ENCODE measurements around the gene SEMA5A.

The SEMA5A gene

GRCh38 chr5:9173281-9174048, 372.4 kb downstream of the SEMA5A start:
- Histone ChIP-seq H3K36me3 (ENCODE audit: control insufficient read depth in 1 of 2, insufficient read depth in 2 of 2, low read length in 2 of 2) (no peaks in the 10 kb centered on the region), H3K4me3 (ENCODE audit: low read depth in 1 of 2, low read length in 2 of 2) (no peak overlapping the region), H3K27ac (ENCODE audit: low read length) (no peak overlapping the region), H3K9me3 (ENCODE audit: control insufficient read depth in 1 of 2, low read length in 2 of 2) (peaks cover 0 to 6% of the 10 kb centered on the region in 2 donors), H3K4me1 (ENCODE audit: control insufficient read depth in 1 of 2, insufficient read depth in 2 of 2, low read length in 2 of 2) (no peaks in the 10 kb centered on the region), H3K27me3 (ENCODE audit: low read depth, low read length) (no peaks in the 10 kb centered on the region)

- H3K9me3 ChIP-seq (ENCODE audit: control insufficient read depth in 1 of 2, low read length in 2 of 2), result no peaks in the 10 kb centered on the region
- no peaks in the 10 kb centered on the region for H3K36me3 ChIP-seq (ENCODE audit: control insufficient read depth in 1 of 2, insufficient read depth in 2 of 2, low read length in 2 of 2)
- no peak overlapping the region for H3K27ac ChIP-seq (ENCODE audit: low read length)
- H3K4me1 ChIP-seq (ENCODE audit: control insufficient read depth in 1 of 2, insufficient read depth in 2 of 2, low read length in 2 of 2), result no peaks in the 10 kb centered on the region
- no peak overlapping the region for H3K4me3 ChIP-seq (ENCODE audit: low read depth in 1 of 2, low read length in 2 of 2)
- no peaks in the 10 kb centered on the region for H3K27me3 ChIP-seq (ENCODE audit: low read depth, low read length)
These were observed 375.8 kb downstream of the SEMA5A start for GRCh38 chr5:9170026-9170425.

- H3K27me3 ChIP-seq (ENCODE audit: low read depth, low read length), result no peaks in the 10 kb centered on the region
- H3K27ac ChIP-seq (ENCODE audit: low read length), result no peak overlapping the region
- no peaks in the 10 kb centered on the region for H3K4me1 ChIP-seq (ENCODE audit: control insufficient read depth in 1 of 2, insufficient read depth in 2 of 2, low read length in 2 of 2)
- no peaks in the 10 kb centered on the region for H3K9me3 ChIP-seq (ENCODE audit: control insufficient read depth in 1 of 2, low read length in 2 of 2)
- no peak overlapping the region for H3K4me3 ChIP-seq (ENCODE audit: low read depth in 1 of 2, low read length in 2 of 2)
- no peaks in the 10 kb centered on the region for H3K36me3 ChIP-seq (ENCODE audit: control insufficient read depth in 1 of 2, insufficient read depth in 2 of 2, low read length in 2 of 2)
These were observed 376.3 kb downstream of the SEMA5A start for GRCh38 chr5:9169557-9169902.

- no peak overlapping the region for H3K4me3 ChIP-seq (ENCODE audit: low read depth in 1 of 2, low read length in 2 of 2)
- H3K36me3 ChIP-seq (ENCODE audit: control insufficient read depth in 1 of 2, insufficient read depth in 2 of 2, low read length in 2 of 2), result no peaks in the 10 kb centered on the region
- H3K27ac ChIP-seq (ENCODE audit: low read length), result no peak overlapping the region
- no peaks in the 10 kb centered on the region for H3K9me3 ChIP-seq (ENCODE audit: control insufficient read depth in 1 of 2, low read length in 2 of 2)
- no peaks in the 10 kb centered on the region for H3K4me1 ChIP-seq (ENCODE audit: control insufficient read depth in 1 of 2, insufficient read depth in 2 of 2, low read length in 2 of 2)
- H3K27me3 ChIP-seq (ENCODE audit: low read depth, low read length), result no peaks in the 10 kb centered on the region
These were observed 376.9 kb downstream of the SEMA5A start for GRCh38 chr5:9168791-9169556.

- H3K9me3 ChIP-seq (ENCODE audit: control insufficient read depth in 1 of 2, low read length in 2 of 2), result no peaks in the 10 kb centered on the region
- no peak overlapping the region for H3K4me3 ChIP-seq (ENCODE audit: low read depth in 1 of 2, low read length in 2 of 2)
- no peaks in the 10 kb centered on the region for H3K27me3 ChIP-seq (ENCODE audit: low read depth, low read length)
- H3K27ac ChIP-seq (ENCODE audit: low read length), result no peak overlapping the region
- no peaks in the 10 kb centered on the region for H3K4me1 ChIP-seq (ENCODE audit: control insufficient read depth in 1 of 2, insufficient read depth in 2 of 2, low read length in 2 of 2)
- H3K36me3 ChIP-seq (ENCODE audit: control insufficient read depth in 1 of 2, insufficient read depth in 2 of 2, low read length in 2 of 2), result no peaks in the 10 kb centered on the region
These were observed 379.4 kb downstream of the SEMA5A start for GRCh38 chr5:9166202-9167112.

GRCh38 chr5:9165546-9165945, 380.3 kb downstream of the SEMA5A start:
- no peak overlapping the region for H3K27ac ChIP-seq (ENCODE audit: low read length)
- no peaks in the 10 kb centered on the region for H3K4me1 ChIP-seq (ENCODE audit: control insufficient read depth in 1 of 2, insufficient read depth in 2 of 2, low read length in 2 of 2)
- H3K4me3 ChIP-seq (ENCODE audit: low read depth in 1 of 2, low read length in 2 of 2), result no peak overlapping the region
- H3K9me3 ChIP-seq (ENCODE audit: control insufficient read depth in 1 of 2, low read length in 2 of 2), result no peaks in the 10 kb centered on the region
- H3K36me3 ChIP-seq (ENCODE audit: control insufficient read depth in 1 of 2, insufficient read depth in 2 of 2, low read length in 2 of 2), result no peaks in the 10 kb centered on the region
- no peaks in the 10 kb centered on the region for H3K27me3 ChIP-seq (ENCODE audit: low read depth, low read length)

GRCh38 chr5:9160747-9161146, 385.1 kb downstream of the SEMA5A start:
- Histone ChIP-seq H3K4me3 (ENCODE audit: low read depth in 1 of 2, low read length in 2 of 2) (no peak overlapping the region), H3K9me3 (ENCODE audit: control insufficient read depth in 1 of 2, low read length in 2 of 2) (no peaks in the 10 kb centered on the region), H3K27me3 (ENCODE audit: low read depth, low read length) (no peaks in the 10 kb centered on the region)

GRCh38 chr5:9157811-9158210, 388.1 kb downstream of the SEMA5A start:
- no peak overlapping the region for H3K27ac ChIP-seq (ENCODE audit: low read length)
- H3K4me1 ChIP-seq (ENCODE audit: control insufficient read depth in 1 of 2, insufficient read depth in 2 of 2, low read length in 2 of 2), result no peaks in the 10 kb centered on the region
- no peak overlapping the region for H3K4me3 ChIP-seq (ENCODE audit: low read depth in 1 of 2, low read length in 2 of 2)
- H3K27me3 ChIP-seq (ENCODE audit: low read depth, low read length), result no peaks in the 10 kb centered on the region
- H3K9me3 ChIP-seq (ENCODE audit: control insufficient read depth in 1 of 2, low read length in 2 of 2), result no peaks in the 10 kb centered on the region
- H3K36me3 ChIP-seq (ENCODE audit: control insufficient read depth in 1 of 2, insufficient read depth in 2 of 2, low read length in 2 of 2), result no peaks in the 10 kb centered on the region

More at GRCh38 chr5:9160747-9161146, 385.1 kb downstream of the SEMA5A start:
- no peaks in the 10 kb centered on the region for H3K4me1 ChIP-seq (ENCODE audit: control insufficient read depth in 1 of 2, insufficient read depth in 2 of 2, low read length in 2 of 2)
- H3K36me3 ChIP-seq (ENCODE audit: control insufficient read depth in 1 of 2, insufficient read depth in 2 of 2, low read length in 2 of 2), result no peaks in the 10 kb centered on the region
- no peak overlapping the region for H3K27ac ChIP-seq (ENCODE audit: low read length)

- Histone ChIP-seq H3K27ac (ENCODE audit: low read length) (no peak overlapping the region), H3K9me3 (ENCODE audit: control insufficient read depth in 1 of 2, low read length in 2 of 2) (no peaks in the 10 kb centered on the region), H3K4me1 (ENCODE audit: control insufficient read depth in 1 of 2, insufficient read depth in 2 of 2, low read length in 2 of 2) (no peaks in the 10 kb centered on the region)
These were observed 388.9 kb downstream of the SEMA5A start for GRCh38 chr5:9157020-9157419.

GRCh38 chr5:9156282-9156681, 389.6 kb downstream of the SEMA5A start:
- Histone ChIP-seq H3K4me3 (ENCODE audit: low read depth in 1 of 2, low read length in 2 of 2) (no peak overlapping the region), H3K4me1 (ENCODE audit: control insufficient read depth in 1 of 2, insufficient read depth in 2 of 2, low read length in 2 of 2) (no peaks in the 10 kb centered on the region), H3K36me3 (ENCODE audit: control insufficient read depth in 1 of 2, insufficient read depth in 2 of 2, low read length in 2 of 2) (no peaks in the 10 kb centered on the region), H3K27me3 (ENCODE audit: low read depth, low read length) (no peaks in the 10 kb centered on the region), H3K27ac (ENCODE audit: low read length) (no peak overlapping the region), H3K9me3 (ENCODE audit: control insufficient read depth in 1 of 2, low read length in 2 of 2) (no peaks in the 10 kb centered on the region)

More at GRCh38 chr5:9157020-9157419, 388.9 kb downstream of the SEMA5A start:
- Histone ChIP-seq H3K27me3 (ENCODE audit: low read depth, low read length) (no peaks in the 10 kb centered on the region), H3K4me3 (ENCODE audit: low read depth in 1 of 2, low read length in 2 of 2) (no peak overlapping the region), H3K36me3 (ENCODE audit: control insufficient read depth in 1 of 2, insufficient read depth in 2 of 2, low read length in 2 of 2) (no peaks in the 10 kb centered on the region)
